Cerebellar nuclear complex (tissue), 1 donor: ENCODE data around the gene ZDHHC21.

Experiments
- DNase-seq, 2 experiments: peaks; one replicate each; lab custom pipeline; 2025; lab: John Stamatoyannopoulos, UW

ZDHHC21 gene

GRCh38 chr9:14616188-14616982 lies 76.8 kb downstream of the ZDHHC21 start:
- DNase-seq, result peak in 1 of 2 experiments; percentile 12

GRCh38 chr9:14608540-14608939 lies 84.7 kb downstream of the ZDHHC21 start:
- DNase-seq, result no peak

DNA sequence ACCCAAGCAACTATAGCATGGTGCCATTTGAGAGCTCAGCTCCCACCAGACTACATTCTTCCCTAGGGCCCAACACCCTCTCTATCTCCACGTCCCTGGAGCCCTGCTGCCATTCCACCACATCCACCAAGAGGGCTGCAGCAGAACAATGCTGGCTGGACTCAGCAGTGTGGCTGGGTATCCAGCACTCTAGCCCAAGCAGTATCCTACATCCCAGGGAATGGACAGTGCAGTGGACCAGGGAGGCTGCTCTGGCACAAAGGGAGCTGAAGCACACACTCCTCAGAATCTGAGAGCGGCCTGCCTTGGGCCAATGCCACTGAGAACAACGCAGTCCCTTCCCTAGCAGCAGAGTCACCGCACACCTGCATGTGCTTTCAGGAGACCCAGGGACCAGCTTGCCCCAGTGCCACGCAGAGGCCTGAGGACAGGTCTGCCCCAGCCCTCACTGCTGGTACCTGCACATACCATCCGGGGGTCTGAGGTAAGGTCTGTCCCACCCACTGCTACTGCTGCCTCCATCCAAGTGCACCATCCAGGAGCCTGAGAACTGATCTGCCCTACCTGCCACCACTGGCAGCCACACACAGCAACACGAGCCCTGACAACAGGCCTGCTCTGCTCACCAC lies 95.9 kb downstream of the ZDHHC21 start:
- DNase-seq, result no peak

DNA sequence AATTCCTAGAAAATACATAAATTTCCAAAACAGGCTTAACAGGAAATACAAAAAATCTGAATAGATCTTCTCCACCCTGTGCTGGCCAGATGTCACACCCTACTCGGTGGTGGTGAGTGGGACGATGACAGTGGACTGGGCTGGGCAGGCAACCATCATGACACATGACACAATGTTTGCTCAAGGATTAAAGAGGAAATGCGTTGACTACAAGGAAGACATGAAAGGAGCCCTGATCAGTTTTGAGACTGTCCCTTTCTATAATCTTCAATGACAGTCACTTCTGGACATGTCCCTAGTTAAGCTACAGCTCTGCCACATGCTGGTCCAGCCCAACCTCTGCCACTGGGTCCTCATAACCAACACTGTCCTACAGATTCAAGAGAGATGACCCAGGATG lies 99.8 kb downstream of the ZDHHC21 start:
- no peak for DNase-seq

DNA sequence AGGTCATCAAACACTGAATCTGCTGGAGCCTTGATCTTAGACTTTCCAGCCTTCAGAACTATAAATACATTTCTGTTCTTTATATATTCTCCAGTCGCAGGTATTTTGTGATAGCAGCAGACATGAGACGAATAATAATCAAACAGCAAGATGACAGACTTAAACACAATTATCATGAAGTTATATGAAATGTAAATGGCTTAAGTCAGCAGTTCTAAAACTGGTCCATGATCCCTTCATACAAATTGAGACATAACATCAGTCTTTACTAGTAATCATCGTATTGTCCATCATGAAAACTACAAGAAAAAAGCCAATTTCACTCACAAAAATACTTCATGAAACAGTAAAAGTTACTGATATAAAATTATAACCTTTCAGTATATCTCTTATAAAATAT lies 101.8 kb downstream of the ZDHHC21 start:
- DNase-seq, result no peak

DNA sequence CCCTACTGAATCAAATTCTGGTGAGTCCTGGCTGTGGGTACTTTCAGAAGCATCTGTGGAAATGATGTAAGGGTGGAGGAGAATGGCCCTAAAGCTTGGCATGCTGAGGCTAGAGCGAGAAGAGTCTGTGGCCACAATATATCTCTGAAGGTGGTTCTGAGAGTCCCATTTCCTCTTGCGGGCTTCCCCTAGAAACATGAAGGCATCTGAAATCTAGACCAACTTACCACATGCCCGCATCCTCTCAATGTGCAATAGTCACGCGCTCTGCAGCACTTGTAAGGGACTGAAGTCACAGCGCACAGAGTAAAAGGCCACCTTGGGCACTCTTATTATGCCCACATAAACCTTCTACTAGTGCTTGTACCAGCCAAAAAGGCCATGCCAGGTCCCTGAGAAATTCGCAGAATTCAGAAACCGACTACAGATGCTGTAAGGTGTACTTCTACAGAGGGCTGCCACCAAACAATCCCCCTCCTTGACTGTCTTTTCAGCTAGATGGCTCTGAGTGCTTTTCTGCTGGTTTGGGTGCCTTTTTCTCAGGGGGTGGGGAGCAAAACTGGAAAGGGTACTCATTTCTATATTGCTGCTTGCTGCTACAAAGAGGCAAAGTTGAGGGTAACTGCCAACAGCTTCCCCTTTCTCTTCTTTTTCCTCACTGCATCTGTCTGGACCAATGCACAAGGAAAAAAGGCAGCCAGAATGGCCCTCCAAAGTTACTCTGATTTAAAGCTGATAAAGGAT lies 107.3 kb downstream of the ZDHHC21 start:
- DNase-seq, result no peak

- DNase-seq, result no peak
Measured at GRCh38 chr9:14584571-14584970, 108.7 kb downstream of the ZDHHC21 start.

GRCh38 chr9:14578030-14578429 lies 115.2 kb downstream of the ZDHHC21 start:
- DNase-seq, result no peak

DNA sequence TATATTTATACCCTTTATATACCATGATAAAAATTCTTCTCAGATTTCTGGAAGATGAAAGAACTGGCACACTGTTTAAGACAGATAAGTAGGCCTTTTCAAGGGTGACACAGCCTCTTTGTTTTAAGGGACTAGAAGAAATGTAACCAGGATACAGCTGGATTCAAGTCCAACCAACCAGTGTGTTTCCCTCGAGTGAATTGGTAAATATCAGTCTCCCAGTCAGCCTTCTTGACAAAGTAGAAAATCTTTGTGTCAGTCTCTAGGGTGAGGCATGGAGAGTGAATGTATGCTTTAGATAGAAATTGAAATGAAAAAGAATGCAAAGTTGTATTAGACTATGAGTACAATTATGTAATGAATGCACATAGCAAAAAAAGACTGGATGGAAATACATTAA lies 119.1 kb downstream of the ZDHHC21 start:
- DNase-seq, result no peak

DNA sequence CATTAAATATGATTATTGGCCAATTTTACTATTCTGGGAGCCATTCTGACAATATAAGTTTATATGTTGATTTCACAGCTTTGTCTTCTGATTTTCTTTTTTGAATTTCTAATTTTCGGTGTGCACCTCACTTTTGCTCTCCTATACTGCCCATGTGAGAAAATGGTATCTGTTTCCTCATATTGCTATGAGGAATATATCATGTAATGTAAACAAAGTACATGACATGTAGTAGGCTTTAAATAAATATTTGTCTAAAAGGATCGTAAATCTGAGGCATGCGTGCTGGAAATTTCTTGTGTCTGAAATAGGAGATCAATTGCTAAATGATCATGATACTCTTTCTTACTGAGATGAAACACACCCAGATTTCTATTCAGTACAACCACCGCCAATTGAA lies 119.9 kb downstream of the ZDHHC21 start:
- no peak for DNase-seq

- no peak for DNase-seq
Measured at GRCh38 chr9:14565352-14566016, 127.7 kb downstream of the ZDHHC21 start.

DNA sequence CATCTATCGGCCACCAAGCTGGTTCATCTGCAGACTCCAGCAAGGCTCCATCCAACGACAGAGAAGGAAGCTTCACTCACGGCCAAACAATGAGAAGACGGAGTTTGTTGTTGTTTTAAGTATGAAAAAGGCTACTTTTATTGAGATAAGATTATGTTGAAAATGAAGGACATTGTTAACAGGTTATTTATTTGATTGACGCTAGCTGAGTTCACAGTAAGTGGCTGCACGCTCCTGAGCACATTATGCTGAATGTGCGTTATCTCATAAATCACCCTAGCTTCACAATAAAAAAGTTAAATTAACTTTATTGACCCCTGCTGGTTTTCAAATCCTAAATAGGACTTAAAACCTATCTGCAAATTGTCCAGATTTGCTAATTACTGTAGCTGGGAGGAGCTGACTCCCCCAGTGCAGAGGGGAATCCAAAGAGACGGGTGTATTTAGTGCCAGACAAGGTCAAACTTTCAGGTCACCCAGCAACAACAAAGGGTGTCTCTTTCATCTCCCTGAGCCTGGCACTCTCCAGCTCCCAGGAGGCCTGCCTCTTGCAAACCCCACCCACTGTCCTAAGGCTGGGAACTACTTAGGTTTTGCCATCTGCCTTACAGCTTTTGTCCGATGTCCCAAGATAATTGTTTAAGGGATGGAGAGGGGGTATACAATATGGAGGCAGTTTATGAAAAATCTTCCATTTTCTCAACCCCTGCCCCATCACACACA lies 129.2 kb downstream of the ZDHHC21 start:
- no peak for DNase-seq

DNA sequence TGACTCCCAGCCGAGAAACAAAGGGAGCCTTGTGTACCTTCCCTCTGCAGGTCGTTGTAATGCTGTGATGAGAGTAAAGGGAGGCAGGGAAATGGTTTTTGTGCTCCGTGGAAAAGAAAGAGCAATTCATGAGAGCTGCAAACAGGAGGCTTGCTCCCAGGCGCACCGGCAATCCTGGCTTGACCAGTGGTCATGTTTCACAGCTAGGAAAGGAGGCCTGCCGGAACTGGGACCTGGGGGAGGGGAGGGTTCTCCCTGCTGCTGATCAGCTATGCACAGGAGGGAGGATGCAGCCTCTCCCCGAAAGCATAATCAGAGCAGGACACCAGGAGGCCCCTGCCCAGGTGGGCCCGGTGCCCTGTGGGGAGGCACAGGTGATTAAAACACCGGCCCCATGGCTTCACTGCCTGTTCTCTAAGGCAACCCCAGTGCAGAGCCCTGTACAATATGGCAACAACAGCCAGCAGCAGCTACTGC lies 131.3 kb downstream of the ZDHHC21 start:
- no peak for DNase-seq
